GM12864 (cell line): ENCODE measurements around the gene LHX3.

Experiments used
- DNase-seq: peaks from one replicate; pipeline ENCODE4 v3.0.0-alpha.2; 2011; ENCODE audit warnings: low read depth
- H3K4me3 ChIP-seq: 2 replicates; pipeline ENCODE4 v1.5.1; 2011; ENCODE audit warnings: mild to moderate bottlenecking, low read depth, low read length, control low read depth
- CTCF ChIP-seq: IDR thresholded peaks from 2 replicates; pipeline ENCODE4 v1.5.1; 2011; ENCODE audit warnings: low read depth, mild to moderate bottlenecking, moderate library complexity, low read length, control low read depth, inconsistent platforms; ENCODE audit errors: missing control alignments

LHX3 gene

DNA sequence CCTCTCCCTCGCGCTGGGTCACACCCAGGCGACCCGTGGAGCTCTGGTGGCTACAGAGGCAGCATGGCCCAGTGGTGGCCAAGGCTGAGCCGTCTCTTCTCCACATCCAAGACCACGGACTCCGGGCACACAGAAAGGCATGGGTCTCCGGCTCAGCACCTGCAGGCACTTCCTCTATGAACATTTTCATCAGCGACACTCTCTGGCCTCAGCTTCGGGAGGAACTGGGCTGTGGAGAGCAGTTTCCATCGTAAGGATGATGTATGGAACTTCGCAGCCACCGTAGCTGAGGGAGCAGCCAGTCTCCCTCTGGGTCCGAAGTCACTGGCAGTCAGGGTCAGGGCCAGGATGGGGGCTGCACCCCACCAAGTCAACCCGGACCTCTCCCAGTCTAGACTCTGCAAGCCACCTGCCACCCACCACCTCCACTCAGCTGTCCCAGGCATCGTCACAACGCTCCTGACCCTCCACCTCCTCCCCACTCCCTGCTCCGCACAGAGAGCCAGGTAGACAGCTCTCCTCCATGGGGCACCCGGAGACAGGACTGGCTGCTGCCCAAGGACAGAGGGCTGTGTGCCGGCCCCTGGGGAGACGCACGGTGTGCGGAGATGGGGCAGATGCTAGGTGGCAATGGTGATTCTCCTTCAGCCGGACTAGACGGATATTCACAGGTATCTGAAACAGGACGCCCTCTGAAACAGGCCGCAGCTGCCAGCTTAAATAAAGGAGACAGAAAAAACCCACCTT lies 31.0 kb upstream of the LHX3 start:
- TF ChIP-seq CTCF: no peak
- H3K4me3 ChIP-seq: no peak overlapping the region
- DNase-seq: no peak

DNA sequence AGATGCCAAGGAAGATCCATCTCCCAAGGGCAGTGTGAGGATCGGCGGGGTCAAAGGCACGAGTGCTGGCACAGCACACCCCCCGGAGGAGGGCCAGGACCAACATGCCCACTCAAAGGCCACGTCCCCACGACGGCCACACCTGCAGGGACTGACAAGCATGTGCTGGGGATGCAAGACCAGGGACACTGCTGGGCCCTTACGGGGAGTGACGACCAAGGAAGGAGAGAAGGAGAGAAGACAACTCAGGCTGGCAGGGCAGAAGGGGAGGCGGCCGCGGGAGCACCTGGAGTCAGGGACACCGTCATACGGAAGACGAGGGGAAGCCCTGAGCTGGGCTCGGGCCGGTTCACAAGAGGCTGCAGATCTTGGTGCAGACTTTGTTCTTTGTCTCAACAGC lies 30.2 kb upstream of the LHX3 start:
- H3K4me3 ChIP-seq: no peak overlapping the region
- DNase-seq: no peak
- no peak for TF ChIP-seq CTCF

DNA sequence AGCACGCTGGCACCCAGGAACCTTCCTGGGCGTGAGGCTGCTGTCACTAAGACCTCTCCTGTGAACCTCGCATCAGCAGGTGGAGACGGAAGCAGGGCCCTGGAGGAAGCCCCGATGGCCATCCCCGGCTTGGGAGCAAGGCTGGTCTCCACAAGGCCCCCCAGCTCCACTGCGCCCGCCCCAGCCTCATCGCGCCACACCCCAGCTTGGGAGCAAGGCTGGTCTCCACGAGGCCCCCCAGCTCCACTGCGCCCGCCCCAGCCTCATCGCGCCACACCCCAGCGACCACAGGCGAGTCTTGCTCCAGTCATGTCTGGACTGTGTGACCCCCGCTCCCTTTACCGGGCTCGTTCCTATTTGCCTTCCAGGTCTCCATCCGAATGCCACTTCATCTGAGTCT lies 29.7 kb upstream of the LHX3 start:
- H3K4me3 ChIP-seq: no peak overlapping the region
- no peak for TF ChIP-seq CTCF
- DNase-seq: no peak

- no peak overlapping the region for H3K4me3 ChIP-seq
- no peak for TF ChIP-seq CTCF
- no peak for DNase-seq
Observed at GRCh38 chr9:136233868-136234267, 28.9 kb upstream of the LHX3 start.

GRCh38 chr9:136233411-136233810 lies 28.5 kb upstream of the LHX3 start:
- H3K4me3 ChIP-seq: no peak overlapping the region
- no peak for DNase-seq
- TF ChIP-seq CTCF: no peak

DNA sequence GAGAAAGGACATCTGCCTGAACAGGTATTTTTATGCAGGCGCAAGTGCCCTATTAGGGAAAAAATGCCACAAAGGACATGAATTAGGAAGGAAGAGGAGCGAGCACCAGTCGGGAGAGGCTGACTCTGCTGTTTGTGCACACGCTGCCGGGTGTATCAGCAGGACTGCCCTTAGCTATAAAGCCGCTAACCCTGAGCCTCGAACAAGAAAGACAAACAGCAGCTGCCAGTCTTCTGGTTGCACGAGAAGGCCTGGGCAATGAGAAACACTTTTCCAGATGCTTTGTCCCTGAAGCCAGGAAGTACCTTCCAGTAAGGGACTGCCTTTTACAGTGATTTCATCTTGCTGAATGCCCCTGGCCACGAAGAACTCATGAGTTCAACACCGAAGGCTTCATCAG lies 28.0 kb upstream of the LHX3 start:
- no peak for DNase-seq
- H3K4me3 ChIP-seq: no peak overlapping the region
- no peak for TF ChIP-seq CTCF
